ENCODE results near the gene SAFB. TPM values are rescaled to one million over a fixed set of nuclear protein-coding genes. Genes with fewer than 3 reads are reported as not detected.

The SAFB gene
- total and polyA plus RNA-seq, 2 of the 13 experiments (the other 11 are each of a cell fraction or from before 2014, with no cell fraction given): 21.0 to 28.4 TPM

GRCh38 chr19:5578097-5578846 is 44.6 kb upstream of the SAFB start (continued):
- TF ChIP-seq ZNF318 (CRISPR knock-in tag; IDR thresholded peaks at IDR 0.05) (0 out of 2 replicates have a peak, but pooled peaks have one; percentile 50), GTF2F1 (IDR thresholded peaks at IDR 0.05; ENCODE audit: low read length) (no peak), ZNF142 (CRISPR knock-in tag; IDR thresholded peaks at IDR 0.05) (no peak), ZNF496 (CRISPR knock-in tag; IDR thresholded peaks at IDR 0.05; ENCODE audit: insufficient replicate concordance) (no peak), HNRNPK (IDR thresholded peaks at IDR 0.05; ENCODE audit: low read depth, low read length, poor library complexity, severe bottlenecking) (no peak), MIER3 (CRISPR knock-in tag; IDR thresholded peaks at IDR 0.05; ENCODE audit: borderline replicate concordance) (no peak), ZNF781 (CRISPR knock-in tag; IDR thresholded peaks at IDR 0.05; ENCODE audit: borderline replicate concordance, not compliant biosample characterization) (peak; percentile 45), THRA (CRISPR knock-in tag; IDR thresholded peaks at IDR 0.05; ENCODE audit: borderline replicate concordance) (no peak), ZNF550 (CRISPR knock-in tag; IDR thresholded peaks at IDR 0.05; ENCODE audit: borderline replicate concordance) (no peak), HNRNPH1 (optimal IDR thresholded peaks at IDR 0.05; ENCODE audit: low read depth, low read length) (no peak), KDM1A (CRISPR knock-in tag; IDR thresholded peaks at IDR 0.05) (no peak), KLF15 (CRISPR knock-in tag; IDR thresholded peaks at IDR 0.05; ENCODE audit: borderline replicate concordance) (no peak), HMGA1 (CRISPR knock-in tag; conservative IDR thresholded peaks at IDR 0.05) (no peak)
